ENCODE measurements around the gene SMG6.

The SMG6 gene

GRCh38 chr17:2277429-2278170 is 26.0 kb downstream of the SMG6 start:
- TF ChIP-seq CTCF (IDR thresholded peaks at IDR 0.05): no peak

GRCh38 chr17:2275722-2276121 is 27.9 kb downstream of the SMG6 start:
- no peak for TF ChIP-seq CTCF (IDR thresholded peaks at IDR 0.05)

- TF ChIP-seq CTCF (IDR thresholded peaks at IDR 0.05): no peak
Observed at GRCh38 chr17:2274414-2274813, 29.2 kb downstream of the SMG6 start.

GRCh38 chr17:2271985-2272702 is 31.4 kb downstream of the SMG6 start:
- TF ChIP-seq CTCF (IDR thresholded peaks at IDR 0.05): no peak

- no peak for TF ChIP-seq CTCF (IDR thresholded peaks at IDR 0.05)
Observed at GRCh38 chr17:2267354-2267753, 36.2 kb downstream of the SMG6 start.

- TF ChIP-seq CTCF (IDR thresholded peaks at IDR 0.05): no peak
Observed at GRCh38 chr17:2266865-2267228, 36.7 kb downstream of the SMG6 start.

GRCh38 chr17:2266045-2266864 is 37.3 kb downstream of the SMG6 start:
- no peak for TF ChIP-seq CTCF (IDR thresholded peaks at IDR 0.05)
